HEK293 (cell line): ENCODE measurements around the gene DVL1.

ENCODE experiments used
- CTCF ChIA-PET: fragments of 350-600 bp; formaldehyde crosslinking; extraction: SDS; loops from one replicate; lab custom pipeline; 2021; ENCODE audit warnings: antibody characterized with exemption; lab: Yijun Ruan, JAX
- POLR2A ChIA-PET: fragments of 300-600 bp; formaldehyde crosslinking; extraction: SDS; loops from one replicate; lab custom pipeline; 2020; ENCODE audit warnings: antibody characterized with exemption, inconsistent platforms; lab: Yijun Ruan, JAX
- H3K27ac ChIP-seq: fragments of 200-500 bp; sonication (Bioruptor generic); 2 replicates; pipeline ENCODE4 v1.5.1; 2014; ENCODE audit warnings: low read depth, low read length, control low read depth, inconsistent platforms; ENCODE audit errors: extremely low read depth
- H3K36me3 ChIP-seq, 2 experiments: fragments of 200-500 bp in 1 of 2; sonication (Bioruptor generic) in 1 of 2; 1 replicate in 1 of 2; 2 replicates in 1 of 2; pipeline ENCODE4 v1.5.1; 2014 to 2017; ENCODE audit warnings: inconsistent platforms in 2 of 2, low read length in 2 of 2; ENCODE audit not compliant: control insufficient read depth in 2 of 2, insufficient read depth in 1 of 2
- H3K4me1 ChIP-seq: fragments of 200-500 bp; sonication (Bioruptor generic); 2 replicates; pipeline ENCODE4 v1.5.1; 2014; ENCODE audit warnings: mild to moderate bottlenecking, low read length, inconsistent platforms; ENCODE audit not compliant: control insufficient read depth, insufficient read depth
- H3K4me3 ChIP-seq: 2 replicates; pipeline ENCODE4 v1.5.1; 2011; ENCODE audit warnings: low read depth, mild to moderate bottlenecking, control low read depth, low read length, moderate library complexity
- H3K9me3 ChIP-seq: fragments of 200-500 bp; sonication (Bioruptor generic); 2 replicates; pipeline ENCODE4 v1.5.1; 2014; ENCODE audit warnings: low read depth, low read length, inconsistent platforms; ENCODE audit not compliant: control insufficient read depth, insufficient read depth
- TRIM28 ChIP-seq: IDR thresholded peaks from 2 replicates; pipeline ENCODE4 v1.6.1; 2011; ENCODE audit warnings: low read length, control low read depth, borderline replicate concordance
- ZBTB1 ChIP-seq: fragments of 450-650 bp; formaldehyde crosslinking; IDR thresholded peaks from 2 replicates; pipeline ENCODE4 v1.5.1; 2016; ENCODE audit warnings: missing biosample characterization, missing genetic modification characterization
- ZBTB20 ChIP-seq: fragments of 450-650 bp; formaldehyde crosslinking; IDR thresholded peaks from 2 replicates; pipeline ENCODE4 v1.5.1; 2016; ENCODE audit warnings: missing biosample characterization, missing genetic modification characterization
- ZBTB8A ChIP-seq: fragments of 450-650 bp; formaldehyde crosslinking; IDR thresholded peaks from 2 replicates; pipeline ENCODE4 v1.5.1; 2016; ENCODE audit warnings: missing biosample characterization, missing genetic modification characterization
- ZNF174 ChIP-seq: fragments of 450-650 bp; formaldehyde crosslinking; IDR thresholded peaks from 2 replicates; pipeline ENCODE4 v1.5.0; 2017; ENCODE audit warnings: missing biosample characterization, mild to moderate bottlenecking, missing genetic modification characterization
- ZNF184 ChIP-seq: fragments of 450-650 bp; IDR thresholded peaks from 2 replicates; pipeline ENCODE4 v1.5.1; 2018; ENCODE audit warnings: missing biosample characterization, mild to moderate bottlenecking, missing genetic modification characterization
- ZNF211 ChIP-seq: fragments of 450-650 bp; formaldehyde crosslinking; IDR thresholded peaks from 2 replicates; pipeline ENCODE4 v1.5.1; 2016; ENCODE audit warnings: low read depth, missing biosample characterization, missing genetic modification characterization
- ZNF248 ChIP-seq: fragments of 450-650 bp; formaldehyde crosslinking; IDR thresholded peaks from 2 replicates; pipeline ENCODE4 v1.5.1; 2017; ENCODE audit warnings: missing biosample characterization, missing genetic modification characterization
- ZNF48 ChIP-seq: fragments of 450-650 bp; formaldehyde crosslinking; IDR thresholded peaks from 2 replicates; pipeline ENCODE4 v1.5.1; 2016; ENCODE audit warnings: missing biosample characterization, missing genetic modification characterization
- ZNF548 ChIP-seq: fragments of 450-650 bp; formaldehyde crosslinking; IDR thresholded peaks from 2 replicates; pipeline ENCODE4 v1.5.1; 2016; ENCODE audit warnings: missing biosample characterization, missing genetic modification characterization
- ZNF558 ChIP-seq: fragments of 450-650 bp; formaldehyde crosslinking; IDR thresholded peaks from 2 replicates; pipeline ENCODE4 v1.5.1; 2016; ENCODE audit warnings: missing biosample characterization, missing genetic modification characterization
- ZNF623 ChIP-seq: fragments of 450-650 bp; formaldehyde crosslinking; IDR thresholded peaks from 2 replicates; pipeline ENCODE4 v1.5.1; 2016; ENCODE audit warnings: missing biosample characterization, missing genetic modification characterization
- ZNF626 ChIP-seq: fragments of 450-650 bp; sonication (Bioruptor Pico); formaldehyde crosslinking; IDR thresholded peaks from 2 replicates; pipeline ENCODE4 v1.5.1; 2018; ENCODE audit warnings: missing biosample characterization, missing genetic modification characterization, inconsistent platforms
- ZNF658 ChIP-seq: fragments of 450-650 bp; formaldehyde crosslinking; IDR thresholded peaks from 2 replicates; pipeline ENCODE4; 2016; ENCODE audit warnings: missing biosample characterization, missing genetic modification characterization
- ZNF692 ChIP-seq: fragments of 450-650 bp; formaldehyde crosslinking; IDR thresholded peaks from 2 replicates; pipeline ENCODE4 v1.5.1; 2016; ENCODE audit warnings: missing biosample characterization, missing genetic modification characterization
- ZNF701 ChIP-seq: fragments of 450-650 bp; formaldehyde crosslinking; IDR thresholded peaks from 2 replicates; pipeline ENCODE4 v1.5.1; 2016; ENCODE audit warnings: missing biosample characterization, missing genetic modification characterization
- ZNF704 ChIP-seq: fragments of 450-650 bp; formaldehyde crosslinking; IDR thresholded peaks from 2 replicates; pipeline ENCODE4 v1.5.1; 2016; ENCODE audit warnings: missing biosample characterization, missing genetic modification characterization
- ZNF792 ChIP-seq: fragments of 450-650 bp; formaldehyde crosslinking; IDR thresholded peaks from 2 replicates; pipeline ENCODE4 v1.5.1; 2016; ENCODE audit warnings: missing biosample characterization, missing genetic modification characterization
- TF ChIP-seq, protein P1 (sequence below): fragments of 450-650 bp; formaldehyde crosslinking; IDR thresholded peaks from 2 replicates; pipeline ENCODE4 v1.5.1; 2016; ENCODE audit warnings: missing biosample characterization, missing genetic modification characterization, low read depth
- TF ChIP-seq, protein P2 (sequence below): fragments of 450-650 bp; formaldehyde crosslinking; IDR thresholded peaks from 2 replicates; pipeline ENCODE4 v1.5.1; 2017; ENCODE audit warnings: missing biosample characterization, missing genetic modification characterization

The DVL1 gene

GRCh38 chr1:1397839-1398523 is 48.8 kb upstream of the DVL1 start (continued):
- peak; percentile 97 for TF ChIP-seq ZNF623 (tag by site-specific recombination)
- TF ChIP-seq ZNF48 (tag by site-specific recombination) = no peak
- no peak for TF ChIP-seq ZBTB8A (tag by site-specific recombination)

DNA sequence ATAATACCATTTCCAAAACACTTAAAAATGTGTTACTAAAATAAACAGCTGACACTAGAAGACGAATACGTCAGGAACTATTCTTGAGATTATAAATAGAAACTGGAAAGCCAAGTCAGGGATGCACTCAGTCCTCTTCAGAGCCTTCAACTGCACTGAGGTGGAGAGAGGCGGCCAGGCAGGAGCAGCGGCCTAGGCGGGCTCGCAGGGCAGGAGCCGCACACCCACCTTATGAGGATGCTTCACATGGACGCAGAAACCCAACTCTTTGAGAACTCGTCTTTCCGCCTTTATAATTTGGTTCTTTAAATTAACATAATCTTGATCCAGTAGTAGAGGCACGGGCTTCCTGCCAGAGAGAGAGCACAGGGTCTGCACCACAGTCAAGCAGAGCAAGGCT is 45.9 kb upstream of the DVL1 start:
- H3K36me3 ChIP-seq = peaks cover 50 to 85% of the 10 kb centered on the region in 2 experiments
- H3K4me1 ChIP-seq = no peaks in the 10 kb centered on the region
- H3K9me3 ChIP-seq = no peaks in the 10 kb centered on the region
- no peak overlapping the region for H3K4me3 ChIP-seq
- TF ChIP-seq ZNF692 (no peak), ZNF658 (tag by site-specific recombination) (no peak), ZBTB20 (tag by site-specific recombination) (no peak), ZNF174 (no peak), ZNF701 (tag by site-specific recombination) (no peak), ZNF211 (tag by site-specific recombination) (no peak), ZNF792 (tag by site-specific recombination) (no peak), ZBTB1 (tag by site-specific recombination) (no peak), TRIM28 (no peak), ZNF248 (tag by site-specific recombination) (no peak), ZNF558 (tag by site-specific recombination) (no peak), ZNF184 (no peak), ZNF704 (no peak), ZNF626 (tag by site-specific recombination) (no peak), ZNF548 (tag by site-specific recombination) (no peak)
- TF ChIP-seq, protein P1, sequence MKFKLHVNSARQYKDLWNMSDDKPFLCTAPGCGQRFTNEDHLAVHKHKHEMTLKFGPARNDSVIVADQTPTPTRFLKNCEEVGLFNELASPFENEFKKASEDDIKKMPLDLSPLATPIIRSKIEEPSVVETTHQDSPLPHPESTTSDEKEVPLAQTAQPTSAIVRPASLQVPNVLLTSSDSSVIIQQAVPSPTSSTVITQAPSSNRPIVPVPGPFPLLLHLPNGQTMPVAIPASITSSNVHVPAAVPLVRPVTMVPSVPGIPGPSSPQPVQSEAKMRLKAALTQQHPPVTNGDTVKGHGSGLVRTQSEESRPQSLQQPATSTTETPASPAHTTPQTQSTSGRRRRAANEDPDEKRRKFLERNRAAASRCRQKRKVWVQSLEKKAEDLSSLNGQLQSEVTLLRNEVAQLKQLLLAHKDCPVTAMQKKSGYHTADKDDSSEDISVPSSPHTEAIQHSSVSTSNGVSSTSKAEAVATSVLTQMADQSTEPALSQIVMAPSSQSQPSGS (tag by site-specific recombination) = no peak
- TF ChIP-seq, protein P2, sequence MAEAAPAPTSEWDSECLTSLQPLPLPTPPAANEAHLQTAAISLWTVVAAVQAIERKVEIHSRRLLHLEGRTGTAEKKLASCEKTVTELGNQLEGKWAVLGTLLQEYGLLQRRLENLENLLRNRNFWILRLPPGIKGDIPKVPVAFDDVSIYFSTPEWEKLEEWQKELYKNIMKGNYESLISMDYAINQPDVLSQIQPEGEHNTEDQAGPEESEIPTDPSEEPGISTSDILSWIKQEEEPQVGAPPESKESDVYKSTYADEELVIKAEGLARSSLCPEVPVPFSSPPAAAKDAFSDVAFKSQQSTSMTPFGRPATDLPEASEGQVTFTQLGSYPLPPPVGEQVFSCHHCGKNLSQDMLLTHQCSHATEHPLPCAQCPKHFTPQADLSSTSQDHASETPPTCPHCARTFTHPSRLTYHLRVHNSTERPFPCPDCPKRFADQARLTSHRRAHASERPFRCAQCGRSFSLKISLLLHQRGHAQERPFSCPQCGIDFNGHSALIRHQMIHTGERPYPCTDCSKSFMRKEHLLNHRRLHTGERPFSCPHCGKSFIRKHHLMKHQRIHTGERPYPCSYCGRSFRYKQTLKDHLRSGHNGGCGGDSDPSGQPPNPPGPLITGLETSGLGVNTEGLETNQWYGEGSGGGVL (tag by site-specific recombination) = no peak
- CTCF ChIA-PET = interaction anchor here (0.6 to 0.7 kb wide), 2 partner anchors 9 to 23 kb away, joined by 3 read pairs; no protein-coding TSS in a partner anchor
- H3K27ac ChIP-seq = no peak overlapping the region
- POLR2A ChIA-PET = no interaction called here
